ENCODE measurements around the gene NISCH. TPM values are rescaled to one million over a fixed set of nuclear protein-coding genes. Genes with fewer than 3 reads are reported as not detected.

NISCH gene
- polyA plus RNA-seq, 4 donors = 95.0 to 110 (median 105) TPM

DNA sequence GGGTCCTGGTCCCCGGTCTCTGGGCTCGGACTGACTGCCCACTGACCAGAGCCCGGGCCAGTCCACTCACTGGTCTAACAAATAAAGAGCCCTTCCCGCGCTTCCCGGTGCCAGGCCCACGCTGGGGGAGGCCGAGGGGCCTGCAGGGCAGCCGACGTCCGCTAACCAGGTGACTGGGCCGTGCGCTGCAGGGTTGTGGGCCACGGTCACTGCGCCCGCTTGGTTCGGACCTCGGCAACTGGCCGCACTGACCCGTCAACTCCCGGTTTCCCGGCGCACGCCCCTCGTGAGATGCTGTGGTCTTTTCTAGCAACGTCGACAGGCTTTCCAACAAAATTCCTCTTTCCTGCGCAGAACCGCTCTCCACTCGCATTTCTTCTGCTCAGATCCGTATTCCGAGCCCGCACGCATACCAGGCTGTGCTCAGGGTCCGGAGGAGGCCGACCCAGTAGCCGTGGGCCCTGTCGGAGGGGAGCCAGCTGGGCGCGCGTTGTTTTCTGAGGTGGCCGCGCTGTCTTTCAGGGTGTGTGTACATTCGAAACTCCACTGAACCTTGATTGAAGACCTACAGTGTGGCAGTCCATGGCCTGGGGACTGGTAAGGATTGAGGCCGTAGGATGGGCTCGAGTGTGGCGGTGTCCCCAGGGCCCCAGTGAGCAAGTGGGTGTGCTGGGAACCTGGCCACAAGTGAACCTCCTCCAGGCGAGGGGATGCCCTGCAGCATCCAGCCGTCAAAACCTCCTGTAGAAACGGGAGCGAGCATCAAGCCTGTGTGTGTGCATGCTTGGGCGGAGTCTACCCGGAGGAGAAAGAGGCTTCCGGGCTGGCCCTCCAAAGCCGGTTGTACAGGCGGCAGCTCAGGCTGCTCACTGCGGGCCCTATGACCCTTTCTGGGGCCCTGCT lies 79.1 kb downstream of the NISCH start:
- DNase-seq (ENCODE audit: low read depth in 4 of 4, low spot score in 3 of 4) = no peak

DNA sequence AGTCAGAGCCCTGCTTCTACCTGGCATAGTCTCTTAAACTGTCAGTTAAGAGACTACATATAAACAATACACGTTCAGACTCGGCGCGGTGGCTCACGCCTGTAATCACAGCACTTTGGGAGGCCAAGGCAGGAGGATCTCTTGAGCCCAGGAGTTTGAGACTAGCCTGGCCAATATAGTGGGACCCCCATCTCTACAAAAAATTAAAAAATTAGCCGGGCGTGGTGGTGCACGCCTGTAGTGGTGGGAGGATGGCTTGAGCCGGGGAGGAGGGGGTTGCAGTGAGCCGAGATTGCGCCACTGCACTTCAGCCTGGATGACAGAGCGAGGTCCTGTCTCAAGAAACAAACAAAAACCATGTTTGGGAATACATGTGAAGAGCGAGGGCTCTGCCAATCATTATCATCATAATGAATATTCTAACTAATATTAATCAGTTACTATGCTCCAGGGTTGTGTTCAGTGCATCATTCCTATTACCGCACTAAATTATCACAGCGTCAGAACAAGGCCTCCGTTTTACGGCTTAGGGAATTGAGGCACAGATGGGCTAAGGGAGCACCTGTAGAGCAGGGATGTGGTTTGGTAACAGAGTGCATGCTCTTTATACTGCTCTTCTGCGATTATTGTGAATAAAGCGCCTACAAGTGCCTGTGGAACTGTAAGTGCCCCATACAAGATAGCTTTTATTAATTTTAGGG lies 80.2 kb downstream of the NISCH start:
- DNase-seq (ENCODE audit: low read depth in 4 of 4, low spot score in 3 of 4) = no peak

DNA sequence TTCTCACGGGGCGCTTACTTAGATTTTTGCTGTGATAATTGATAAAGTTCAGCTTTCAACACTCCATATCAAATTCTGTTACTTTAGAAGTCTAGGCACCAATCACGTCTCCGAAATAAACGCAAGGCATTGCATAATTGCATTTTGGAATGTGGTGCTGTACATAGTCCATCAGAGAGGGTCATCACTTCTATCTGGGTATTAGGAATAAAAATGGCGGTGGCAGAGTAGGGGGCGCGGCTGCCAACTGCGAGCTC lies 80.6 kb downstream of the NISCH start:
- no peak for DNase-seq (ENCODE audit: low read depth in 4 of 4, low spot score in 3 of 4)

DNA sequence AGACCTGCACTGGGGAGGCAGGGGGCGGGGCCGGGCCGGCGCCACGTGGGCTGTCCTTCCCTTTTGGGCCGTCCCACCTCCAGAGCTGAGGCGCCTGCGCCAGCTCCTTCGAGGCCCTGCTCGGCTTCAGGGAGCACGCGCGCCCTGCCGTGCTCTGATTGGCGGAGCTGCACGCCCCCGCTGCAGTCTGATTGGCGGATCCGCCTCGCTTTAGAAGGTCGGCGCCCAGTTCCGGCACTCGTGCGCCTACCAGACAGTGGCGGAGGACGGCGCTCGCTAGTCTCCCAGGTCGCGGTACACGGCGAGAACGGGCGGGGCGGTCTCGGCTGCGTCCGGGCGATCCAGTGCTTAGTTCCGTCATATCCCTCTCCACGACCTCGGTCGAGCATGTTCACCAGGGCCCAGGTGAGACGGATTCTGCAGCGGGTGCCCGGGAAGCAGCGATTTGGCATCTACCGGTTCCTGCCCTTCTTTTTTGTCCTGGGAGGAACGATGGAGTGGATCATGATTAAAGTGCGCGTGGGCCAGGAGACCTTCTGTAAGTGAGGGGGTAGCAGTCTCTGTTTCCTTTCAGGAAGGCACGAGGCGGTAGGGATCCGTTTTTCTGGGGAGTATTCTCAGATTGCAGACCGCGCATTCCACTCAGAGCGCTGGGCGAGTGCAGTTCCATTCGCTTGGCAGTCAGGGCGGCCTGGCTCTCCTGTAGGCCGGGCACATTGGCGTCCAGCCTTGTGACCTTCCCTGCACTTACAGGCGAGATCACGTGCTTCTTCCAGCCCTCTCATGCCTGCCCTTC lies 81.2 kb downstream of the NISCH start, which contains the start of gene UQCC5:
Gene UQCC5, plus strand, starts transcription at position 237 of the 796 bp plus-strand sequence. Its CDS starts 151 bp downstream, at position 388.
- DNase-seq (ENCODE audit: low read depth in 4 of 4, low spot score in 3 of 4) = peak; percentile 93 to 96 (median 95)

DNA sequence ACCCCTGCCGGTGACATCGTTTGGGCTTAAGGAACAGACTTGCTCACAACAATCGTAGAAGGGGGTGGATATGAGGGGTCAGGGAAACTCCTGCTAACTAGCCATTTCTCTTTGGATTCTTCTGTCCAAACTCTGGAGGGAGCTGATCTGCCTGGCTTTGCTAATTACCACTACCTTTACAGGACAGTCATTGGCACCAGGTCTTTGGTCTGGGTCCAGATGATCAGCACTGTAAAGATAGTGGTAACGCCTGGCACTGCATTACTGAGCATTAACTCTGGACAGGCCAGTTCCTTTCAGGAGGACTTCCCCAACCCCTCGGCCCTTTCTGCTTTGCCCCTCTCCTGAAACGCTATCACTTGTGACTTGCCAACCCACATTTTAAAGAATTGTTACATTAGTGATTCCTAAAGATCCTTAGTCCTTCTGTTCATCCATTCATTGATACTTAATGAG lies 81.8 kb downstream of the NISCH start:
- DNase-seq (ENCODE audit: low read depth in 4 of 4, low spot score in 3 of 4) = no peak

DNA sequence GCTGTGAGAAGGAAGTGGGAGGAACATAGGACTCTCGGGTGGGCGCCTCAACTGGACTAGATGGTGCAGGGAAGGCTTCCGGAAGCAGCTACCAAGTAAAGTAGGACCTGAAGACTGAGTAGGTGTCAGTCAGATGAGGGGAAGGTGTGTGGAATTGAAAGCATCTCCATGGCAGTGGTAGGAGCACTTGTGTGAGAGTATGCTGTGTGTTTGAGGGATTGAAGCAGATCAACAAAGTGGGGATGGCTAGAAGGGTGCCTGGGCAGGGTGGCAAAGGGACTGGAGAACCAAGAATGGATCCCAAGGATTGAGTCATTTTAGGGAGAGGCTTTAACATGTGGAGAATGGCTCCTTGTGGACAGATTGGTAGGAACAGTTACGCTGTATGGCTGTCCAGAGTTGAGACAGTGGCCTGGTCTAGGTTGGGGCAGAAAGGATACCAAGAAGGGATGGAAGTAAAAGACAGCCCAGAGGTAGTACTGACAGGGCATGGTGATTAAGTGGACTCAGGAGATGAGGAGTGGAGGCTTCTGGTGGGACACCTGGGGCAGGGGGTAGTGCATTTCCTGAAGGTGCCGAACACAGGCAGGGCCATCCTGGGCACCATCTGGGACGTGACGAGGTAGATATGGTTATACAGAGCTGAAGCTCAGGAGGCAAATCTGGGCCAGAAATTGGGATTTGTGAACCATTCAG lies 82.5 kb downstream of the NISCH start:
- DNase-seq (ENCODE audit: low read depth in 4 of 4, low spot score in 3 of 4) = no peak

DNA sequence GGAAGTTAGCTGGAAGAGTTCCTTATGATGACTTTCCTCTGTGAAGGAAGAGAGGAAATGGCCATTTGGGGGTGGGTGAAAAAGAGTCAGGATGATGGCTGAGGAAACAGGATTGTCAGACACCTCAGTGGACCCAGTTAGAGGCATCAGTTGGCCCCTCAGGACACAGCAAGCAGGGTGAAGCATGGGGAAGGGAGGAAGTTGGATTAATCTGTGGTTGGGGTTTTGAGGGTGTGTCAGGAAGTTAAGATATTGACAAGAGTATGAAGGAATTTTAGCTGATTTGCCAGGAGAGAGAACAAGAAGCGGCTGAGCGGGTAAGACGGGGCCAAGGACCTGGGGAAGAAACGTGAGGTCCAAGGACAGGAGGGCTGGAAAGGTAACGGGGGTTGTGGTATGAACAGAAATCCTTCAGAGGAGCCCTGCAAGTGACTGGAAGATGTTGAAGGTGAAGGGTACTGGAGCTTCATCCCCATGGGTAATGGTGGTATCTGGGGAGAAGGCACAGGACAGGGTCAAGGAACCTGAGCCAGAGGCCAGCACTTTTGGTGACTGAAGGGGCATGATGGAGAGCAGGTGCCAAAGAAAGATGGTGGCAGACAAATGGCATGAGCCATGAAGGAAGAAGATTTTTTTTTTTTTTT lies 83.7 kb downstream of the NISCH start:
- no peak for DNase-seq (ENCODE audit: low read depth in 4 of 4, low spot score in 3 of 4)

DNA sequence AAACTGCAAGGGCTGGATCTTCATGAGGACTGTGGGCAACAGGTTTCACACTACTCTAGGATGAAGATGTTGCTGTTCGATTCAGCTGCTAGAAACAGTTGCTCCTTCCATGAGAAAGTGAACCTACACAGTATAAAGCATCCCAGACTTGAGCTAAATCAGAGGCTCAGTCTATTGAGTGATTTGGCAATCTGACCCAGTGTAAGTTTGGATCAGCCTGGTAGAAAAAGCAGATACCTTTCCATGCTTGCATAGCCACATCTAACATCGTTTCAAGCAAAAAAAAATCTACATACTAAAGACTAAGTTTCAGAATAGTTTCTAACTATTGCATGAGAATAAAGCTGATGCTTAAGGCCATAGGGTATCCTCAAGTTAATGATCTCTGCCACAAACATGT lies 85.6 kb downstream of the NISCH start:
- no peak for DNase-seq (ENCODE audit: low read depth in 4 of 4, low spot score in 3 of 4)

Other genes with a start within 250 kb of the NISCH start
- gene TLR9, start 230.0 kb upstream of the NISCH start, polyA plus RNA-seq (ENCODE audit: insufficient read length in 4 of 4) = under 1 TPM; 0.08 to 0.27 (median 0.19) TPM
- gene TWF2, start 216.4 kb upstream of the NISCH start, polyA plus RNA-seq (ENCODE audit: insufficient read length in 4 of 4) = 10 to 100 TPM; 26.0 to 36.8 (median 28.0) TPM
- gene PPM1M, start 209.8 kb upstream of the NISCH start, polyA plus RNA-seq (ENCODE audit: insufficient read length in 4 of 4) = 10 to 100 TPM; 17.9 to 20.6 (median 20.1) TPM
- 100 to 1,000 TPM in 3 of 4 donors, 10 to 100 TPM in 1; 92.9 to 110 (median 106) TPM for gene WDR82, start 177.0 kb upstream of the NISCH start, polyA plus RNA-seq (ENCODE audit: insufficient read length in 4 of 4)
- gene GLYCTK, start 167.8 kb upstream of the NISCH start, polyA plus RNA-seq (ENCODE audit: insufficient read length in 4 of 4) = 10 to 100 TPM; 29.6 to 45.1 (median 33.0) TPM
- gene DNAH1, start 139.3 kb upstream of the NISCH start, polyA plus RNA-seq (ENCODE audit: insufficient read length in 4 of 4) = 1 to 10 TPM; 7.0 to 10.0 (median 8.3) TPM
- 10 to 100 TPM; 82.3 to 89.3 (median 84.5) TPM for gene BAP1, start 45.6 kb upstream of the NISCH start, polyA plus RNA-seq (ENCODE audit: insufficient read length in 4 of 4)
- 10 to 100 TPM in 1 of 4 donors, 1 to 10 TPM in 3; 8.0 to 10.4 (median 8.6) TPM for gene PHF7, start 44.9 kb upstream of the NISCH start, polyA plus RNA-seq (ENCODE audit: insufficient read length in 4 of 4)
- 10 to 100 TPM; 28.6 to 44.4 (median 33.6) TPM for gene SEMA3G, start 10.5 kb upstream of the NISCH start, polyA plus RNA-seq (ENCODE audit: insufficient read length in 4 of 4)
- gene TNNC1, start 1.6 kb upstream of the NISCH start, polyA plus RNA-seq (ENCODE audit: insufficient read length in 4 of 4) = 1 to 10 TPM; 4.3 to 8.2 (median 6.6) TPM
- 10 to 100 TPM; 31.3 to 42.3 (median 38.5) TPM for gene STAB1, start 39.7 kb downstream of the NISCH start, polyA plus RNA-seq (ENCODE audit: insufficient read length in 4 of 4)
- gene NT5DC2, start 78.3 kb downstream of the NISCH start, polyA plus RNA-seq (ENCODE audit: insufficient read length in 4 of 4) = 100 to 1,000 TPM; 130 to 160 (median 147) TPM
- 10 to 100 TPM; 15.2 to 24.7 (median 18.3) TPM for gene UQCC5, start 81.0 kb downstream of the NISCH start, polyA plus RNA-seq (ENCODE audit: insufficient read length in 4 of 4)
- gene PBRM1, start 230.3 kb downstream of the NISCH start, polyA plus RNA-seq (ENCODE audit: insufficient read length in 4 of 4) = 10 to 100 TPM; 55.6 to 67.0 (median 64.2) TPM
- 100 to 1,000 TPM in 2 of 4 donors, 10 to 100 TPM in 2; 84.9 to 105 (median 100) TPM for gene GNL3, start 230.4 kb downstream of the NISCH start, polyA plus RNA-seq (ENCODE audit: insufficient read length in 4 of 4)